IPS-18c (cell line): ENCODE data around the gene OR52E2.

Experiments used
- H3K4me3 ChIP-seq: 2 replicates; pipeline ENCODE4 v1.7.0; 2013; ENCODE audit warnings: low read depth, mild to moderate bottlenecking, low read length, moderate library complexity; ENCODE audit not compliant: insufficient read depth
- H3K9me3 ChIP-seq: one replicate; pipeline ENCODE4 v1.6.1; 2013; ENCODE audit warnings: mild to moderate bottlenecking, low read length, moderate library complexity; ENCODE audit not compliant: control insufficient read depth, insufficient read depth

The OR52E2 gene

DNA sequence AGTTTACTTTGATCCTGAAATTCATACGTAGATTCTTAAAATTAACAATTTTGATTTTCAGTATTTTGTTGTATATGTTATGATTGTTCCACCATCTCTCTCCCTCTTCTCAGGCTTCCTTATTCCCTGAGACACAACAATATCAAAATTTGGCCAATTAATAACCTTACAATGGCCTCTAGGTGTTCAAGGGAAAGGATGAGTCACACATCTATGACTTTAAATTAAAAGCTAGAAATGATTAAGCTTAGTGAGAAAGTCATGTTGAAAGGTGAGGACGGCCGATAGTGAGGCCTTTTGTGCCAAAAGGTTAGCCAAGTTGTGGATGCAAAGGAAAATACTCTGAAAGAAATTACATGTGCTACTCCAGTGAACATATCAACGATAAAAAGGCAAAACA lies 18.6 kb downstream of the OR52E2 start:
- H3K9me3 ChIP-seq: no peaks in the 10 kb centered on the region
- no peak overlapping the region for H3K4me3 ChIP-seq

GRCh38 chr11:5038341-5038740 lies 21.1 kb downstream of the OR52E2 start:
- H3K4me3 ChIP-seq: no peak overlapping the region
- no peaks in the 10 kb centered on the region for H3K9me3 ChIP-seq

DNA sequence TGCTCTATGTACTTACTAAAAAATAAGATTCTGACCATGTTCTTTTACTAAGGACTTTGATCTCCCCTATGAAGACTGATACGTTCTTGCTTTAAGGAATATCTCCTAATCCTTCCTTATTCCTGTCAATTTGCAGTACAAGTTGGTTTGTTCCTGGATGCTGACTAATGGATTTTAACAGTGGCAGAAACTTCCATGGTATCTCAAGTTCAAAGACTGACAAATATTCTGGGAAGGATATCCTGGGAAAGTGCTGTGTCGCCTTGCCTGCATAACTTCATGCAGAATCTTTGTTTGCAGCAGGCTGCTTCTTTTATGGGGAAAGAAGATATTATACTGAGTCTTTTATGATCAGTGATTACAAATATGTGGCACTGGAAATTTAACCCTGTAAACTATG lies 21.5 kb downstream of the OR52E2 start:
- Histone ChIP-seq H3K9me3 (no peaks in the 10 kb centered on the region), H3K4me3 (no peak overlapping the region)

DNA sequence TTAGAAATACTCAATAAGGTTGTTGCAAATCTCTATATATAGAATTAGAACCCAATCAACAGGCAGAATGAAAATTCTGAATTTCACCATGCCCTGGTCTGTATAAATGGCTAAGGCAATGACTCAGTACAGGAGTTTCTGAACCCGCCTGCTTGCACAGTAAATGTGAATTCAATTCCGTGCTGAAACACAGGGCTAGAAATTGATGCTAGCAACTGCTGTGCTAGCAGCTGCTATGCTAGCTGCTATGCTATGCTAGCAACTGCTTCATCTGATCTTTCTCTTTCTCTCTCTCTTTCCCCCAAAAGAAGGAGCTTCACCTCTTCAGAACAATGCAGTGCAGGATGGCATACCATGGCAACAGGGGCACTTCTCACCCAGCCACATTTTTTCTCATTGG lies 22.8 kb downstream of the OR52E2 start:
- no peak overlapping the region for H3K4me3 ChIP-seq

DNA sequence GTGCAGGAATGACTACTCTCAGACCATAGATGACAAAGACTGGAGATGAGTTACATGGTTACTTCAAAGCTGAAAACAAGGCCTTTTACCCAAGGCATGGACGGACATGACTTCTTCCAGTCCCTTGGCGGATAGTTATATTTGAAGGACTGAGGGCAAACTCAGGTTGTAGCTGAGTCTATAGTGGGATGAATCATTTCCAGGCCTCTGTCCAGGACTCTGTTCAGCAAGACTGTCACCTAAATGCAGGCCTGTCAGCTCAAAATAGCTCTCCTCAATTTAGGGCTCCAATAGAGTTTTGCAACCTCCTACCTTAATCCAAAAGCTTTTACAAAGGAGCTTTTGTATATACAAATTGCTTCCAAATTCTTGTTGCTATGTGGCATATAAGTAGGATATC lies 37.4 kb downstream of the OR52E2 start:
- Histone ChIP-seq H3K4me3 (no peak overlapping the region), H3K9me3 (no peaks in the 10 kb centered on the region)

More for the DNA sequence above, 22.8 kb downstream of the OR52E2 start:
- H3K9me3 ChIP-seq: no peaks in the 10 kb centered on the region

- H3K9me3 ChIP-seq: peaks cover 2% of the 10 kb centered on the region
Measured at GRCh38 chr11:5013012-5013411, 46.4 kb downstream of the OR52E2 start.

GRCh38 chr11:5011254-5011653 lies 48.2 kb downstream of the OR52E2 start:
- no peak overlapping the region for H3K4me3 ChIP-seq
- H3K9me3 ChIP-seq: peaks cover 2% of the 10 kb centered on the region

More at GRCh38 chr11:5013012-5013411, 46.4 kb downstream of the OR52E2 start:
- no peak overlapping the region for H3K4me3 ChIP-seq
